Epidermal melanocyte (primary cell): ENCODE results near the gene MATN3.

Experiments used
- DNase-seq: peaks from one replicate; pipeline ENCODE4 v3.0.0; 2011; ENCODE audit warnings: low spot score; ENCODE audit not compliant: insufficient read length

The MATN3 gene

DNA sequence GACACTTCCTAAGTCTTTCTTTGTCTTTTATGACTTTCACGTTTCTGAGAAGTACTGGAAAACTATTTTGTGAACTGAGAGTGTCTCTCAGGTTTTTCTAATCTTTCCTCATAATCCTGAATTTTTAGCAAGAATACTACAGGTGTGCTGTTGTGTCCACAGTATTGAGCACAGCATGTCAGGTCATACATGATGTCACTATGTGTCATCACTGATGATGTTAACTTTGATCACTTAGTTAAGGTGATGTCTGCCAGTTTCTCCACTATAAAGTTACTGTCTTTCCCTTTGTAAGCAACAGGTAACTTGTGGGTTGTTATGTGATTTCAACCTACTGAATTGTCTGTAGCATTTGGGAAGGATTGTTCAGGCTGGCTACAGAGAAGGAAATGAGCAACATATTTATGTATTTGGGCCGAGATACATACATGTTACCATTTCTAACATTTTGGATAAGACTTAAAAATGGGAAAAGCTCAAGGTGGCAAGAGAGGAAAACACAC lies 11.1 kb downstream of the MATN3 start:
- no peak for DNase-seq

- no peak for DNase-seq
Measured at GRCh38 chr2:19993731-19994130, 18.7 kb downstream of the MATN3 start.

DNA sequence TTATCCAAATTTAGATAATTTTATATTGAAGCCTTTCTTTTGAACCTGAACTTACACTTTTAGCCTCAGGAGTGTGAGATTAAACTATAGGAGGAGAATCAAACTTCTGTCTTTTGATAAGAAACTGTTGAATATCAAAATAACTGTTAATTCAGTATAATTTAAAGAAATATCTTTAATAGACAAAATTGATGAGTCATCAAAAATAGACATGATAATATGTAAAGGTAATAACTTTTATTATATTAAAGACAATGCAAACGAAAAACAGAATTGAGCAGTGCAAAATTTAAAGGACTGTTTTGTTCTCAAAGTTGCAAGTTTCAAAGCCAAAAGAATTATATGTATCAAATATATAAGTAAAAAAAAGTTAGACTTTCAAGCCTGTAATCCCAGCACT lies 20.6 kb downstream of the MATN3 start:
- DNase-seq: no peak

DNA sequence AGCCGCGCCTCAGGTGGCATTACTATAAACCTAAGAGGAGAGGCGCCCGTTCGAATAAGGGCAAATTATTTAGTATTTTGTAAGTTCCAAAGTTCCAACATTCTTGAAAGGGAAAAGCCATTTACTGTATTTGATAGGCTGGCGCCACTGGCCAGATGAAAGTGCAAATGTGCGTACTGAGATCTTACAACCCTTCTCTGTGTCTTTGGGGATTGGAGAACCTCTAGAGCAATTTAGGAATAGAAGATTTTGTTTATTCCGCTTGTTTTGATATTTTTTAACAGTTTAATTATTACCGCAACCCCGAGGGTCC lies 22.1 kb downstream of the MATN3 start:
- DNase-seq: no peak

- DNase-seq: peak; percentile 96
Measured at GRCh38 chr2:19989667-19990415, 22.6 kb downstream of the MATN3 start, which contains the start of gene WDR35. TSS of gene WDR35 (minus strand) at chr2:19990105. CDS start at chr2:19990015, 90 bp downstream.

- DNase-seq: no peak
Measured at GRCh38 chr2:19989342-19989666, 23.2 kb downstream of the MATN3 start.

DNA sequence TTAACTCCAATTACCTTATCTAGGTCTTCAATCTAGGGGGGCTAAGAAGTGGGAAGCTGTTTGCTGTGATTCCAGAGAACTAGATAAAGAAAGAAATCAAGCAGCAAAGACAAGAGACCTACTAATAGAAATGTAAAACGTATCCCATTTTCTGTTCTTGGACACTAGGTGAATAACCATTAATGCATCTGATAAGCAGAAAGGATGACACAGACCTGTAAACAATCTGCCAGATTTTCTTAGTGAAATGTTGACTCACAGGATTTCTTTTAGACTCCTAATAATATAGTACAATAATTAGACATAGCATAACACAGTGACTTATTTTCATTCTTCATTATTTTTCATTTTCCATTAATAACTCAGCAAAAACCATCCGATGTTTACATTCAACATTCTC lies 23.9 kb downstream of the MATN3 start:
- no peak for DNase-seq

DNA sequence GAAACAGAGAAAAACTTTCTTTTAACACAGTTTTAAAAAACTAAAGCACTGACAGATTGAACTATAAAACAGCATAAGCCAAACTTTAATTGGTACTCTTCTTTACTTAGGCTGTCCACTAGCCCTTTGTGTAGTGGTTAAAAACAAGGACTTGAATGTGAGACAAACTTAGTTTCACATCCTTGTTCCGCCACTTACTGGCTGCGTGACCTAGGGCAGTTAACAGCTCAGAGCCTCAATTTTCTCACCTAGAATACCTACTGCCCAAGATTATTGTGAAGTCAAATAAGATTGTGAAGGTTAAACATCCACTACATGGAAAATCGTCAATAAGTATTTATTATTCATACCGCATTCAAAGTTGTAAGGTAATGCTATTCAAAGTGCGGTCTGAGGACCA lies 24.5 kb downstream of the MATN3 start:
- no peak for DNase-seq

- no peak for DNase-seq
Measured at GRCh38 chr2:19982268-19982667, 30.2 kb downstream of the MATN3 start.

DNA sequence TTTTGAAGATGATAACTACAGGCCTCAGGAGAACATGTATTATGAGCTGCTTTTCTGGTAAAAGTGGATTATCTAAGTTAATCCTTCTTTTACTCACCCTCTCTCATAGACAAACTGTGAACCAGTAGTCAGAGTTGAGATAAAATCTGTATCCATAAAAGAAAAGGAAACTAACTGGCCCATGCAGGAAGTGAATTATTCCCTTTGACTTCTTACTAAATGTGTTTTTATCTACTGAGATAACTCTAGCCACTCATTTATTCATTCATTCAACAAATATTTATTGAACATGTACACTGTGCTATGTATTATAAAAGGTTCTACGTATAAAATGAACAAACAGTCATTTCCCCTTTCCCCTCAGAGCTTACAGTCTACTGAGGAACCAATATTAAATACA lies 32.5 kb downstream of the MATN3 start:
- DNase-seq: no peak

GRCh38 chr2:19973466-19973865 lies 39.0 kb downstream of the MATN3 start:
- no peak for DNase-seq

DNA sequence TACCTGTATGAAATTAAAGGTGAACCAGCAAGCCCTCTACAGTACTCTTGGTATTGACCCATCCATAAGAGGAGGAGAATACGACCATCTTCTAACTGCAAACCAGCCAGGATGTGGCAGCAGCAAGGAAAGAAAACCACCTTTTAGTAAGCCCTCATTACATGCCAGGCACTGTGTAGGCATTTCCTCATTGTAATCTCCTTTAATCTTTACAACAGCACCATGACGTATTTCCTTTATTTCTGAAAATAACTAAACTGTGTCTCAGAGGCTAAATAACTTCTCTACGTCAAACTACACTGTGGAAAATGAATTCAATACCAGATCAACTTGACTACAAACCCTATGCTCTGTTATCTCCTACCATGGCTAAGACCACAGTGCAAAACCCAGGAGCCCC lies 40.8 kb downstream of the MATN3 start:
- DNase-seq: no peak

GRCh38 chr2:19963386-19963785 lies 49.1 kb downstream of the MATN3 start:
- DNase-seq: no peak

DNA sequence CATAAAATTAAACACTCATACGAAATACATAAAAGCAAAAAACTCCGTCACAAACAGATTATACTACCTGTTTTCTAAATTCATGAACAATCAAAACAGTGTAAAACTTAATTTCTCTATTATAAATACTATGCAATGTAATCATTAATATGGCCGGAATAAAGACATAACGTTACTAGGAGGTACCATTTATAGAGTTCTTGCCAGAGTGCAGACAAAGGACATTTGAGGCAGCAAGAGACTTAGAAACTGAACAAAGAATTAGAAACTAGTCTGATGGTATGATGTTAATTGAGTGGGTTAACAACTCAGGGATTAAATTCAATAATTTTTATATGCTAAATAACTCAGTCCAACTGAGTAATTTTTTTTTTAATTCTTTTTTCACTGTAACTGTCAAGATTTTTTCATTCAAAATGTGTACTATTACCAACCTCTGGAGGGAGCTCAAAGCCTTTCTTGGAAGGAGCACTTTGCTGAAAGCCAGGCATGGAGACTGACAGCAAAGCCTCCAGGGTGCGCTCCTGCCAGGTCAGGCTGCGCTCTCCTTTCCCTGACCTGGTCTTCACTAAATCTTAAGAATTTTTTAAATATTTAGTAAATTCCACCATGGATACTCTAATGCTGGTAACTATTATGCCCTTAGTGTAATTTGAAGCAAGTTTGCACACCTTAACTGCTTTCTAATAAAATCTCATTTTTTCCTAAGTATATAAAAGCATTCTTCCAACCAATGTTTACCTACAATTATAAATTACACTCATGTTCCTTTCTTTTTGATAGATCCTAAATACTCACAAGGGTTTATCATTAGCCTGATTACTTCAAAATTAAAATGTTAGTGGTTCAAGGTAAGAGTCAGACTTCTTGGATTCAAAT lies 56.7 kb downstream of the MATN3 start:
- DNase-seq: peak; percentile 36

- no peak for DNase-seq
Measured at GRCh38 chr2:19949071-19949470, 63.4 kb downstream of the MATN3 start.

DNA sequence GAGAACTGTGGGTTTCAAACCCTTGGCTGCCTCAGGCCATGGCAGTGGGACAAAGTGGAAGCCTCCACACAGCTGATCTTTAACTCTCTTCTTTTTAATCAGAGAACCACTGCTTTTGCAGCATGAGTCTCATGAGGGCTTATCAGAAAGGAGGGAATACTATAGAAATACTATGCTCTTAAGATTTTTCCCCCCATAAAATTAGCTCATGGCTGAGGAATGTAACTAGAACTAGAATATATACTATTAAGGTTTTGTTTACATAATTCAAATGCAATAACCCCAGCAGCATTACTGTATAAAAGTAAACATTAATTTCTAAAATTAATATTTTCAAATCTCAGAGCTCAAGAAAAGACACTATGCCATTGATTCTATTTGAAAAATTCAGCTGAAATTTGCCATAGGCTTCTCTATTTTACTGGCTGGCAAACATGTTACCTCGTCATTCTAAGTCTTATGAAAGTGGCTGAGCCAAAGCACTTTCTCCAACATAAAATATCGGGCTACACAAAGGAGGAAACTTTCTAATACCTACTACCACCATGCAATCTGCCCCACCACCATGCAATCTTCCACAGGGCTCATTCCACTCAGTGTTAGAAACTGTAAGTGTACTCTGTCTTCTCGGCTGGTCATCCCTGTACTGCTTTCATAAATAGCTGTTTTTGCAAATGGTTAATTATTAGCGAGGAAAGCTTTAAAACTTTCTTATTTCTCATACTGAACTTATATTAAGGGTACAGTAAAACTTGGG lies 65.1 kb downstream of the MATN3 start:
- no peak for DNase-seq

GRCh38 chr2:19944205-19944845 lies 68.1 kb downstream of the MATN3 start:
- DNase-seq: no peak

GRCh38 chr2:19943189-19943588 lies 69.3 kb downstream of the MATN3 start:
- no peak for DNase-seq

GRCh38 chr2:19942199-19942598 lies 70.3 kb downstream of the MATN3 start:
- no peak for DNase-seq
